Smooth muscle cell of the coronary artery (primary cell): Measurements from ENCODE around the gene SLC44A2. TPM values are rescaled to one million over a fixed set of nuclear protein-coding genes. Genes with fewer than 3 reads are reported as not detected.

Experiments used
- total RNA-seq: library from RNA; depleted of rRNA; stranded (reverse); fragments of >200 nt; gene quantifications from 2 replicates; pipeline ENCODE4 v1.2.3, GENCODE V29; 2014; ENCODE audit warnings: low replicate concordance

Gene SLC44A2
- 17.2 and 37.4 TPM in 2 replicates for total RNA-seq

GRCh38 chr19:10625003-10625761 is at the start of gene SLC44A2:
Gene SLC44A2 (plus strand): TSS chr19:10625553. CDS start chr19:10625634, 81 bp downstream.

GRCh38 chr19:10587022-10587838 is 38.1 kb upstream of the SLC44A2 start, which contains the start of gene AP1M2:
Gene AP1M2 (minus strand): TSS chr19:10587312. CDS start chr19:10587231, 81 bp downstream.

GRCh38 chr19:10653732-10654609 is 28.6 kb downstream of the SLC44A2 start, which contains the start of gene ILF3:
Gene ILF3 (plus strand): TSS chr19:10654346. CDS start chr19:10670606, 16,260 bp downstream.

Other genes starting within 250 kb of the SLC44A2 start
- gene TYK2, start 245.0 kb upstream of the SLC44A2 start, total RNA-seq = 70.4 and 104 TPM in 2 replicates
- 256 and 276 TPM in 2 replicates for gene CDC37, start 222.0 kb upstream of the SLC44A2 start, total RNA-seq
- 2.5 and 2.9 TPM in 2 replicates for gene PDE4A, start 205.0 kb upstream of the SLC44A2 start, total RNA-seq
- 71.8 and 163 TPM in 2 replicates for gene KEAP1, start 122.2 kb upstream of the SLC44A2 start, total RNA-seq
- gene S1PR5, start 108.1 kb upstream of the SLC44A2 start, total RNA-seq = 0.82 and 2.3 TPM in 2 replicates
- gene ATG4D, start 81.6 kb upstream of the SLC44A2 start, total RNA-seq = 6.3 and 19.0 TPM in 2 replicates
- 8.6 and 13.5 TPM in 2 replicates for gene KRI1, start 59.5 kb upstream of the SLC44A2 start, total RNA-seq
- 7.4 and 9.1 TPM in 2 replicates for gene CDKN2D, start 56.6 kb upstream of the SLC44A2 start, total RNA-seq
- 2.5 TPM in 1 of 2 replicates, not detected in the other for gene AP1M2, start 38.2 kb upstream of the SLC44A2 start, total RNA-seq
- gene ILF3, start 28.8 kb downstream of the SLC44A2 start, total RNA-seq = 44.9 and 93.1 TPM in 2 replicates
- gene QTRT1, start 75.9 kb downstream of the SLC44A2 start, total RNA-seq = 31.3 and 58.2 TPM in 2 replicates
- 82.4 and 88.9 TPM in 2 replicates for gene DNM2, start 92.5 kb downstream of the SLC44A2 start, total RNA-seq
- 34.6 and 50.7 TPM in 2 replicates for gene TMED1, start 210.7 kb downstream of the SLC44A2 start, total RNA-seq
- gene C19orf38, start 222.9 kb downstream of the SLC44A2 start, total RNA-seq = 0.12 and 0.15 TPM in 2 replicates
- gene CARM1, start 246.0 kb downstream of the SLC44A2 start, total RNA-seq = 18.8 and 23.2 TPM in 2 replicates